WTC11 (cell line): Measurements from ENCODE around the gene ACSBG1. TPM values are rescaled to one million over a fixed set of nuclear protein-coding genes. Genes with fewer than 3 reads are reported as not detected.

Experiments
- ATAC-seq: fragments of 200-7000 bp; cut with Tn5 transposase; 2 replicates; pipeline ENCODE4 v1.10.0; 2021; ENCODE audit warnings: mild to moderate bottlenecking, moderate library complexity
- CTCF ChIA-PET: fragments of 300-600 bp; sonication (Branson Sonifier 250); formaldehyde crosslinking; loops from one replicate; lab custom pipeline; 2021; ENCODE audit warnings: antibody characterized with exemption; lab: Charles Lee
- POLR2A ChIA-PET: fragments of 350-600 bp; sonication (Branson Sonifier 250); formaldehyde crosslinking; loops from one replicate; lab custom pipeline; 2021; ENCODE audit warnings: antibody characterized with exemption; lab: Charles Lee
- DNase-seq: peaks from one replicate; pipeline ENCODE4 v3.0.0; 2021; ENCODE audit warnings: low spot score
- H3K27ac Mint-ChIP-seq: 2 replicates; pipeline ENCODE4 v1.8.0; 2021; ENCODE audit warnings: mixed read lengths
- H3K27me3 Mint-ChIP-seq: 2 replicates; pipeline ENCODE4 v1.8.0; 2021; ENCODE audit warnings: low read depth, mild to moderate bottlenecking, moderate library complexity, mixed read lengths
- H3K36me3 Mint-ChIP-seq: 2 replicates; pipeline ENCODE4 v1.8.0; 2021; ENCODE audit warnings: mixed read lengths
- H3K4me1 Mint-ChIP-seq: 2 replicates; pipeline ENCODE4 v1.8.0; 2022; ENCODE audit warnings: mixed read lengths
- H3K4me3 Mint-ChIP-seq: 2 replicates; pipeline ENCODE4 v1.8.0; 2021; ENCODE audit warnings: mild to moderate bottlenecking, moderate library complexity, mixed read lengths
- H3K9me3 Mint-ChIP-seq: 2 replicates; pipeline ENCODE4 v1.8.0; 2021; ENCODE audit warnings: mixed read lengths
- ARID4B ChIP-seq: sonication (generic); formaldehyde crosslinking; IDR thresholded peaks from 2 replicates; pipeline ENCODE4 v1.8.0; 2023; ENCODE audit warnings: missing genetic modification reagents, mild to moderate bottlenecking, borderline replicate concordance
- ATF1 ChIP-seq: sonication (generic); formaldehyde crosslinking; IDR thresholded peaks from 2 replicates; pipeline ENCODE4 v1.8.1; 2023; ENCODE audit warnings: mild to moderate bottlenecking, moderate library complexity, missing genetic modification reagents
- ATF2 ChIP-seq: sonication (generic); formaldehyde crosslinking; IDR thresholded peaks from 2 replicates; pipeline ENCODE4 v1.8.1; 2022; ENCODE audit warnings: low read depth, missing genetic modification reagents, borderline replicate concordance
- CDX4 ChIP-seq: fragments of 250-450 bp; sonication (Bioruptor Pico); IDR thresholded peaks from 2 replicates; pipeline ENCODE4 v1.9.0; 2021; ENCODE audit warnings: moderate library complexity, mild to moderate bottlenecking, inconsistent platforms, borderline replicate concordance
- CREB1 ChIP-seq: sonication (generic); formaldehyde crosslinking; IDR thresholded peaks from 2 replicates; pipeline ENCODE4 v1.8.0; 2023; ENCODE audit warnings: mild to moderate bottlenecking, missing genetic modification reagents
- FOXP4 ChIP-seq: sonication (generic); formaldehyde crosslinking; IDR thresholded peaks from 2 replicates; pipeline ENCODE4 v1.8.0; 2022; ENCODE audit warnings: mild to moderate bottlenecking, missing genetic modification reagents
- GABPB1 ChIP-seq: sonication (generic); formaldehyde crosslinking; IDR thresholded peaks from 2 replicates; pipeline ENCODE4 v1.8.1; 2023; ENCODE audit warnings: mild to moderate bottlenecking, missing genetic modification reagents
- JAZF1 ChIP-seq: fragments of 250-450 bp; sonication (Bioruptor Pico); IDR thresholded peaks from 2 replicates; pipeline ENCODE4 v1.9.0; 2021; ENCODE audit warnings: moderate library complexity, mild to moderate bottlenecking, inconsistent platforms
- JUN ChIP-seq: sonication (generic); formaldehyde crosslinking; IDR thresholded peaks from 2 replicates; pipeline ENCODE4 v1.8.0; 2023; ENCODE audit warnings: mild to moderate bottlenecking, missing genetic modification reagents
- KAT7 ChIP-seq: sonication (generic); formaldehyde crosslinking; IDR thresholded peaks from 2 replicates; pipeline ENCODE4 v1.8.1; 2023; ENCODE audit warnings: missing genetic modification reagents, mild to moderate bottlenecking, borderline replicate concordance
- MXD4 ChIP-seq: fragments of 250-450 bp; sonication (Bioruptor Pico); IDR thresholded peaks from 2 replicates; pipeline ENCODE4 v1.8.0; 2021; ENCODE audit warnings: mild to moderate bottlenecking, moderate library complexity, borderline replicate concordance
- NFE2L1 ChIP-seq: sonication (generic); formaldehyde crosslinking; IDR thresholded peaks from 2 replicates; pipeline ENCODE4 v1.8.1; 2023; ENCODE audit warnings: missing genetic modification reagents
- NR1H2 ChIP-seq: sonication (generic); formaldehyde crosslinking; IDR thresholded peaks from 2 replicates; pipeline ENCODE4 v1.9.0; 2021; ENCODE audit warnings: mild to moderate bottlenecking, moderate library complexity, missing genetic modification reagents
- OVOL2 ChIP-seq: fragments of 250-450 bp; sonication (Bioruptor Pico); IDR thresholded peaks from 2 replicates; pipeline ENCODE4 v1.9.0; 2021; ENCODE audit warnings: mild to moderate bottlenecking, borderline replicate concordance
- SP1 ChIP-seq: sonication (generic); formaldehyde crosslinking; conservative IDR thresholded peaks from 2 replicates; pipeline ENCODE4 v1.8.1; 2022; ENCODE audit warnings: missing genetic modification reagents
- ZNF138 ChIP-seq: sonication (generic); formaldehyde crosslinking; conservative IDR thresholded peaks from 2 replicates; pipeline ENCODE4 v1.8.1; 2022; ENCODE audit warnings: mild to moderate bottlenecking, moderate library complexity, missing genetic modification reagents
- ZNF219 ChIP-seq: sonication (generic); formaldehyde crosslinking; IDR thresholded peaks from 2 replicates; pipeline ENCODE4 v1.8.0; 2023; ENCODE audit warnings: missing genetic modification reagents, mild to moderate bottlenecking, borderline replicate concordance
- ZNF425 ChIP-seq: fragments of 250-450 bp; sonication (Bioruptor Pico); conservative IDR thresholded peaks from 2 replicates; pipeline ENCODE4 v1.9.0; 2021; ENCODE audit warnings: mild to moderate bottlenecking
- ZNF512 ChIP-seq: sonication (generic); formaldehyde crosslinking; IDR thresholded peaks from 2 replicates; pipeline ENCODE4 v1.8.1; 2022; ENCODE audit warnings: missing genetic modification reagents, borderline replicate concordance
- ZNF671 ChIP-seq: fragments of 250-450 bp; sonication (Bioruptor Pico); IDR thresholded peaks from 2 replicates; pipeline ENCODE4 v1.8.0; 2021; ENCODE audit warnings: mild to moderate bottlenecking
- total RNA-seq: library from RNA; stranded (reverse); gene quantifications from 3 replicates; pipeline ENCODE4 v1.2.3, GENCODE V29; 2021

Gene ACSBG1
- total RNA-seq, 1 experiment from 2014 or later: 5.8 TPM

GRCh38 chr15:78259232-78259631, 24.9 kb upstream of the ACSBG1 start:
- no peak for DNase-seq
- Mint-ChIP-seq H3K36me3 (no peaks in the 10 kb centered on the region), H3K27me3 (peaks cover 18% of the 10 kb centered on the region), H3K4me1 (peaks cover 3% of the 10 kb centered on the region; the same call in 1 of the 2 replicates), H3K27ac (no peak overlapping the region), H3K4me3 (no peak overlapping the region), H3K9me3 (no peaks in the 10 kb centered on the region)
- POLR2A ChIA-PET: no interaction called here
- CTCF ChIA-PET: interaction anchor here (1.5 kb wide), 1 partner anchor 18 kb away, joined by 4 read pairs; no protein-coding TSS in a partner anchor
- ATAC-seq: no peak
- TF ChIP-seq ZNF512 (CRISPR knock-in tag) (no peak), ZNF138 (CRISPR knock-in tag) (no peak), NR1H2 (CRISPR knock-in tag) (no peak), ARID4B (CRISPR knock-in tag) (no peak), FOXP4 (CRISPR knock-in tag) (no peak), ZNF671 (CRISPR knock-in tag) (no peak), ATF2 (CRISPR knock-in tag) (no peak), JUN (no peak), CDX4 (CRISPR knock-in tag) (no peak), GABPB1 (CRISPR knock-in tag) (no peak), SP1 (CRISPR knock-in tag) (no peak), ZNF425 (CRISPR knock-in tag) (no peak), OVOL2 (CRISPR knock-in tag) (no peak), NFE2L1 (CRISPR knock-in tag) (no peak), MXD4 (CRISPR knock-in tag) (no peak), CREB1 (CRISPR knock-in tag) (no peak), KAT7 (CRISPR knock-in tag) (no peak), ATF1 (CRISPR knock-in tag) (no peak), ZNF219 (CRISPR knock-in tag) (no peak), JAZF1 (CRISPR knock-in tag) (no peak)
